Activated naive CD4-positive, alpha-beta T cell treated with anti-CD3 and anti-CD28 coated beads, Interleukin-2, amount 50 U/mL, for 16 hours (primary cell): ENCODE results near the gene BMPER.

Source experiments
- DNase-seq: peaks from one replicate; pipeline ENCODE4 v3.0.0-alpha.2; 2020

Gene BMPER

GRCh38 chr7:33973231-33974015, 68.1 kb downstream of the BMPER start:
- DNase-seq = no peak

- no peak for DNase-seq
These were observed 74.0 kb downstream of the BMPER start for GRCh38 chr7:33979300-33979806.

GRCh38 chr7:33979807-33980355, 74.5 kb downstream of the BMPER start:
- DNase-seq = no peak

- no peak for DNase-seq
These were observed 75.9 kb downstream of the BMPER start for GRCh38 chr7:33981226-33981625.

GRCh38 chr7:33981671-33982424, 76.5 kb downstream of the BMPER start:
- no peak for DNase-seq

GRCh38 chr7:33982425-33982786, 77.1 kb downstream of the BMPER start:
- no peak for DNase-seq

GRCh38 chr7:33986451-33986850, 81.1 kb downstream of the BMPER start:
- DNase-seq = no peak

- no peak for DNase-seq
These were observed 81.9 kb downstream of the BMPER start for GRCh38 chr7:33986951-33987947.

GRCh38 chr7:33996899-33997298, 91.6 kb downstream of the BMPER start:
- no peak for DNase-seq

- DNase-seq = no peak
These were observed 93.1 kb downstream of the BMPER start for GRCh38 chr7:33998476-33998875.

GRCh38 chr7:34011017-34011695, 105.8 kb downstream of the BMPER start:
- DNase-seq = no peak

- DNase-seq = no peak
These were observed 106.4 kb downstream of the BMPER start for GRCh38 chr7:34011696-34012095.

- no peak for DNase-seq
These were observed 108.1 kb downstream of the BMPER start for GRCh38 chr7:34013421-34013820.

GRCh38 chr7:34015651-34016050, 110.3 kb downstream of the BMPER start:
- DNase-seq = no peak

- DNase-seq = no peak
These were observed 111.5 kb downstream of the BMPER start for GRCh38 chr7:34016876-34017275.

- DNase-seq = no peak
These were observed 114.0 kb downstream of the BMPER start for GRCh38 chr7:34019301-34019790.

GRCh38 chr7:34022626-34023025, 117.3 kb downstream of the BMPER start:
- DNase-seq = no peak

GRCh38 chr7:34025600-34025999, 120.3 kb downstream of the BMPER start:
- no peak for DNase-seq

GRCh38 chr7:34026481-34027190, 121.3 kb downstream of the BMPER start:
- DNase-seq = no peak

- no peak for DNase-seq
These were observed 125.8 kb downstream of the BMPER start for GRCh38 chr7:34031156-34031555.

- no peak for DNase-seq
These were observed 129.4 kb downstream of the BMPER start for GRCh38 chr7:34034728-34035127.
